H9 (cell line): ENCODE results near the gene HSPB2. TPM values are rescaled to one million over a fixed set of nuclear protein-coding genes. Genes with fewer than 3 reads are reported as not detected.

Source experiments
- DNase-seq: peaks from one replicate; pipeline ENCODE4 v3.0.0-alpha.2; 2017
- H2AFZ ChIP-seq: one replicate; pipeline ENCODE4 v1.6.1; 2013; ENCODE audit warnings: mild to moderate bottlenecking, low read length, control low read depth, moderate library complexity
- H2AK5ac ChIP-seq: 2 replicates; pipeline ENCODE4 v1.6.1; 2013; ENCODE audit warnings: low read length, control low read depth, mixed read lengths; ENCODE audit not compliant: insufficient read length
- H2BK120ac ChIP-seq: one replicate; pipeline ENCODE4 v1.6.1; 2013; ENCODE audit warnings: low read depth, mild to moderate bottlenecking, low read length, control low read depth, inconsistent platforms; ENCODE audit not compliant: poor library complexity, severe bottlenecking
- H2BK12ac ChIP-seq: 2 replicates; pipeline ENCODE4 v1.6.1; 2013; ENCODE audit warnings: low read length, control low read depth, mixed read lengths, low read depth; ENCODE audit not compliant: insufficient read length
- H2BK15ac ChIP-seq: 2 replicates; pipeline ENCODE4 v1.6.1; 2013; ENCODE audit warnings: low read depth, low read length, control low read depth
- H2BK20ac ChIP-seq: one replicate; pipeline ENCODE4 v1.6.1; 2013; ENCODE audit warnings: low read depth, mild to moderate bottlenecking, low read length, control low read depth, inconsistent platforms; ENCODE audit not compliant: poor library complexity, severe bottlenecking
- H2BK5ac ChIP-seq: 2 replicates; pipeline ENCODE4 v1.6.1; 2013; ENCODE audit warnings: low read length, control low read depth, mixed read lengths; ENCODE audit not compliant: insufficient read length
- H3K14ac ChIP-seq: 2 replicates; pipeline ENCODE4 v1.6.1; 2013; ENCODE audit warnings: low read length, control low read depth; ENCODE audit not compliant: insufficient read depth
- H3K18ac ChIP-seq: 2 replicates; pipeline ENCODE4 v1.6.1; 2013; ENCODE audit warnings: low read depth, mild to moderate bottlenecking, mixed read lengths, low read length, control low read depth; ENCODE audit not compliant: insufficient read length
- H3K23ac ChIP-seq: 2 replicates; pipeline ENCODE4 v1.6.1; 2013; ENCODE audit warnings: low read length, control low read depth, mixed read lengths, low read depth; ENCODE audit not compliant: insufficient read length
- H3K23me2 ChIP-seq: 2 replicates; pipeline ENCODE4 v1.6.1; 2013; ENCODE audit warnings: low read depth, mild to moderate bottlenecking, mixed read lengths, low read length, control low read depth; ENCODE audit not compliant: insufficient read length, poor library complexity, severe bottlenecking
- H3K27ac ChIP-seq: 2 replicates; pipeline ENCODE4 v1.5.1; 2013; ENCODE audit warnings: low read length, control low read depth, mixed read lengths, low read depth; ENCODE audit not compliant: insufficient read length
- H3K27me3 ChIP-seq: 2 replicates; pipeline ENCODE4 v1.6.1; 2013; ENCODE audit warnings: low read length, control low read depth, inconsistent platforms; ENCODE audit not compliant: insufficient read depth
- H3K4ac ChIP-seq: 2 replicates; pipeline ENCODE4 v1.6.1; 2013; ENCODE audit warnings: low read depth, mild to moderate bottlenecking, control low read depth, inconsistent platforms, low read length, moderate library complexity
- H3K4me1 ChIP-seq: 2 replicates; pipeline ENCODE4 v1.6.1; 2013; ENCODE audit warnings: low read length, control low read depth, inconsistent platforms; ENCODE audit not compliant: insufficient read depth
- H3K4me2 ChIP-seq: 2 replicates; pipeline ENCODE4 v1.6.1; 2013; ENCODE audit warnings: low read length, control low read depth, mixed read lengths; ENCODE audit not compliant: insufficient read length, insufficient read depth
- H3K56ac ChIP-seq: 2 replicates; pipeline ENCODE4 v1.6.1; 2013; ENCODE audit warnings: low read depth, mild to moderate bottlenecking, mixed read lengths, low read length, control low read depth; ENCODE audit not compliant: insufficient read length
- H3K79me1 ChIP-seq: 2 replicates; pipeline ENCODE4 v1.6.1; 2013; ENCODE audit warnings: low read depth, mild to moderate bottlenecking, moderate library complexity, low read length, control low read depth, inconsistent platforms; ENCODE audit not compliant: insufficient read depth, poor library complexity, severe bottlenecking
- H3K79me2 ChIP-seq: 2 replicates; pipeline ENCODE4 v1.6.1; 2013; ENCODE audit warnings: low read length, control low read depth, inconsistent platforms; ENCODE audit not compliant: insufficient read depth
- H3K9ac ChIP-seq: 2 replicates; pipeline ENCODE4 v1.6.1; 2013; ENCODE audit warnings: low read length, control low read depth, mixed read lengths; ENCODE audit not compliant: insufficient read length; ENCODE audit errors: extremely low read depth
- H3K9me3 ChIP-seq: one replicate; pipeline ENCODE4 v1.6.1; 2013; ENCODE audit warnings: low read depth, low read length, inconsistent platforms; ENCODE audit not compliant: control insufficient read depth
- H3T11ph ChIP-seq: one replicate; pipeline ENCODE4 v1.6.1; 2013; ENCODE audit warnings: mild to moderate bottlenecking, low read length, control low read depth, inconsistent platforms
- H4K20me1 ChIP-seq: one replicate; pipeline ENCODE4 v1.6.1; 2013; ENCODE audit not compliant: control insufficient read depth, insufficient read length, insufficient read depth
- H4K5ac ChIP-seq: 2 replicates; pipeline ENCODE4 v1.6.1; 2013; ENCODE audit warnings: low read depth, mild to moderate bottlenecking, mixed read lengths, low read length, control low read depth; ENCODE audit not compliant: insufficient read length
- H4K8ac ChIP-seq: replicated peaks from 2 replicates; pipeline ENCODE4 v1.6.1; 2013; ENCODE audit warnings: low read length, control low read depth, mixed read lengths, low read depth; ENCODE audit not compliant: insufficient read length
- H4K91ac ChIP-seq: 2 replicates; pipeline ENCODE4 v1.6.1; 2013; ENCODE audit warnings: low read depth, mild to moderate bottlenecking, moderate library complexity, mixed read lengths, low read length, control low read depth; ENCODE audit not compliant: insufficient read length
- H3K27ac Mint-ChIP-seq, 3 experiments: 2 replicates in 2 of 3; 3 replicates in 1 of 3; pipeline ENCODE4 v1.8.0; 2020 to 2021; ENCODE audit warnings: mixed read lengths in 3 of 3, mild to moderate bottlenecking in 1 of 3, moderate library complexity in 1 of 3
- H3K27me3 Mint-ChIP-seq: 2 replicates; pipeline ENCODE4 v1.8.0; 2021; ENCODE audit warnings: low read depth, mild to moderate bottlenecking, moderate library complexity, mixed read lengths
- H3K36me3 Mint-ChIP-seq, 3 experiments: 2 replicates in 2 of 3; 3 replicates in 1 of 3; pipeline ENCODE4 v1.8.0; 2020 to 2021; ENCODE audit warnings: low read depth in 3 of 3, mixed read lengths in 3 of 3; ENCODE audit not compliant: insufficient read depth in 1 of 3
- H3K4me1 Mint-ChIP-seq, 2 experiments: 2 replicates each; pipeline ENCODE4 v1.8.0; 2020; ENCODE audit warnings: mixed read lengths in 2 of 2
- H3K4me3 Mint-ChIP-seq, 2 experiments: 2 replicates in 1 of 2; 3 replicates in 1 of 2; pipeline ENCODE4 v1.8.0; 2020 to 2021; ENCODE audit warnings: mild to moderate bottlenecking in 2 of 2, mixed read lengths in 2 of 2, moderate library complexity in 1 of 2
- H3K9me3 Mint-ChIP-seq, 2 experiments: 2 replicates in 1 of 2; 3 replicates in 1 of 2; pipeline ENCODE4 v1.8.0; 2020; ENCODE audit warnings: mild to moderate bottlenecking in 2 of 2, mixed read lengths in 2 of 2, moderate library complexity in 1 of 2
- total RNA-seq: library from RNA; stranded (reverse); gene quantifications from 2 replicates; pipeline ENCODE4 v1.2.1, GENCODE V29; 2021
- TF ChIP-seq, protein P1 (sequence below): fragments of 200-600 bp; sonication (generic); conservative IDR thresholded peaks from 3 replicates; pipeline ENCODE4 v1.8.0; 2021; ENCODE audit warnings: antibody characterized with exemption, mild to moderate bottlenecking

Gene HSPB2
- total RNA-seq, 1 experiment from 2014 or later, result 0.22 TPM

DNA sequence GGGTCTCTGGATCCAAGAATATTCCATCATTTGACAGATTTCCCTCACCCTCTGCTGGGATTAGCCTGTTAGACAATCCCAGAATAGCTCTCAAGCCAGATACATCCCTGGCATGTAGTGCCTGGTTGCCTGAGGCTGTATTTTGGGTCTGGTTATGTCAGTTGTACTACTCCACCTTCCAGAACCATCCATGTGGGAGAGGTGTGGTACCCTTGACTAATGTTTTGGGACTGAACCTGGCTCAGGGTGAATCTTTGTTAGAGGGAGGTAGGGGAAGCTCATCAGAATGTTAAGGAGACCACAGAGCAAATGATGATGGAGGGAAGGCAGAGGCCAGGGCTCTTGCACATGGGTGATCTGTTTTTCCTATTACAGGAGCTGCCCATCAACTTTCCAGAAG is 11.4 kb downstream of the HSPB2 start:
- Mint-ChIP-seq H3K4me3 (no peak overlapping the region), H3K27me3 (no peaks in the 10 kb centered on the region), H3K27ac (peak overlapping the region in 1 of 3 experiments; percentile 5; a peak in 2 of 7 replicates), H3K4me1 (peaks cover 31 to 35% of the 10 kb centered on the region in 2 experiments), H3K36me3 (no peaks in the 10 kb centered on the region), H3K9me3 (no peaks in the 10 kb centered on the region)
- Histone ChIP-seq H3K9me3 (no peaks in the 10 kb centered on the region), H2BK15ac (no peak overlapping the region), H3K4me2 (no peak overlapping the region), H3K23me2 (peaks cover 5% of the 10 kb centered on the region), H4K5ac (no peak overlapping the region), H2AK5ac (no peak overlapping the region), H3K4ac (no peak overlapping the region), H3K27ac (no peak overlapping the region), H3K18ac (no peak overlapping the region), H2BK120ac (no peak overlapping the region), H3K27me3 (no peaks in the 10 kb centered on the region), H3K79me2 (no peaks in the 10 kb centered on the region), H4K8ac (no peak overlapping the region), H3K14ac (no peak overlapping the region), H3K23ac (no peak overlapping the region), H3K4me1 (peaks cover 3% of the 10 kb centered on the region; the same call in 1 of the 2 replicates), H4K20me1 (no peaks in the 10 kb centered on the region), H3K79me1 (no peaks in the 10 kb centered on the region), H2AFZ (no peak overlapping the region), H3K56ac (no peak overlapping the region), H3T11ph (no peak overlapping the region), H3K9ac (no peak overlapping the region), H2BK5ac (no peak overlapping the region), H4K91ac (no peak overlapping the region), H2BK12ac (no peak overlapping the region), H2BK20ac (no peak overlapping the region)
- TF ChIP-seq, protein P1, sequence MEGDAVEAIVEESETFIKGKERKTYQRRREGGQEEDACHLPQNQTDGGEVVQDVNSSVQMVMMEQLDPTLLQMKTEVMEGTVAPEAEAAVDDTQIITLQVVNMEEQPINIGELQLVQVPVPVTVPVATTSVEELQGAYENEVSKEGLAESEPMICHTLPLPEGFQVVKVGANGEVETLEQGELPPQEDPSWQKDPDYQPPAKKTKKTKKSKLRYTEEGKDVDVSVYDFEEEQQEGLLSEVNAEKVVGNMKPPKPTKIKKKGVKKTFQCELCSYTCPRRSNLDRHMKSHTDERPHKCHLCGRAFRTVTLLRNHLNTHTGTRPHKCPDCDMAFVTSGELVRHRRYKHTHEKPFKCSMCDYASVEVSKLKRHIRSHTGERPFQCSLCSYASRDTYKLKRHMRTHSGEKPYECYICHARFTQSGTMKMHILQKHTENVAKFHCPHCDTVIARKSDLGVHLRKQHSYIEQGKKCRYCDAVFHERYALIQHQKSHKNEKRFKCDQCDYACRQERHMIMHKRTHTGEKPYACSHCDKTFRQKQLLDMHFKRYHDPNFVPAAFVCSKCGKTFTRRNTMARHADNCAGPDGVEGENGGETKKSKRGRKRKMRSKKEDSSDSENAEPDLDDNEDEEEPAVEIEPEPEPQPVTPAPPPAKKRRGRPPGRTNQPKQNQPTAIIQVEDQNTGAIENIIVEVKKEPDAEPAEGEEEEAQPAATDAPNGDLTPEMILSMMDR, result no peak
- DNase-seq, result no peak
